ENCODE data around the gene SESN1.

DNA sequence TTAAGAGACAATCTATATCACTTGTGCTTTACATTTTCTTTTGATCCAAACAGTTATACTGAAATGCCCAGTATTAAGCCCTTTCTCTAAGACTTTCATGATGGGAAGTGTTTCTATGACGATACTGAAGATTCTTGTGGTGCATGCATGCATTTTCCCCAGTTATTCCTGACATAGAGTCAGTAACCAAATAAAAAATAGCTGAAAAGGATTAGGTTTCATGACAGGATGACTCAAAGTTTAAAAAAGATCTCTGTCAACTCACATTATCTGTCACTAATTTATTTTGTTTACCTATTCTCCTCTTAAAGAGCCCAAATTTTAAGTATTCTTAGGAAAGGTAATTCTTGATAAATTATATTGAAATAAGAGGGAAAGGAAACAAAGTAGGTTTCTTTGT lies 98.4 kb downstream of the SESN1 start:
- TF ChIP-seq, protein P1, sequence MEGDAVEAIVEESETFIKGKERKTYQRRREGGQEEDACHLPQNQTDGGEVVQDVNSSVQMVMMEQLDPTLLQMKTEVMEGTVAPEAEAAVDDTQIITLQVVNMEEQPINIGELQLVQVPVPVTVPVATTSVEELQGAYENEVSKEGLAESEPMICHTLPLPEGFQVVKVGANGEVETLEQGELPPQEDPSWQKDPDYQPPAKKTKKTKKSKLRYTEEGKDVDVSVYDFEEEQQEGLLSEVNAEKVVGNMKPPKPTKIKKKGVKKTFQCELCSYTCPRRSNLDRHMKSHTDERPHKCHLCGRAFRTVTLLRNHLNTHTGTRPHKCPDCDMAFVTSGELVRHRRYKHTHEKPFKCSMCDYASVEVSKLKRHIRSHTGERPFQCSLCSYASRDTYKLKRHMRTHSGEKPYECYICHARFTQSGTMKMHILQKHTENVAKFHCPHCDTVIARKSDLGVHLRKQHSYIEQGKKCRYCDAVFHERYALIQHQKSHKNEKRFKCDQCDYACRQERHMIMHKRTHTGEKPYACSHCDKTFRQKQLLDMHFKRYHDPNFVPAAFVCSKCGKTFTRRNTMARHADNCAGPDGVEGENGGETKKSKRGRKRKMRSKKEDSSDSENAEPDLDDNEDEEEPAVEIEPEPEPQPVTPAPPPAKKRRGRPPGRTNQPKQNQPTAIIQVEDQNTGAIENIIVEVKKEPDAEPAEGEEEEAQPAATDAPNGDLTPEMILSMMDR (IDR thresholded peaks at IDR 0.05 in 8 of 11, conservative IDR thresholded peaks at IDR 0.05 in 3 of 11) = no peak
- TF ChIP-seq POLR2A (IDR thresholded peaks at IDR 0.05) = no peak
- TF ChIP-seq POLR2AphosphoS5 (IDR thresholded peaks at IDR 0.05) = no peak
